ENCODE data around the gene ALAS1. TPM values are rescaled to one million over a fixed set of nuclear protein-coding genes. Genes with fewer than 3 reads are reported as not detected.

Gene ALAS1
- total and polyA plus RNA-seq, 9 of the 15 experiments (the other 6 are each of a cell fraction or from before 2014, with no cell fraction given): 21.4 to 49.5 (median 34.4) TPM

- TF ChIP-seq E4F1 (CRISPR knock-in tag; IDR thresholded peaks at IDR 0.05; ENCODE audit: borderline replicate concordance) (no peak), MYNN (IDR thresholded peaks at IDR 0.05) (no peak), MYNN (CRISPR knock-in tag; IDR thresholded peaks at IDR 0.05) (no peak), TRIM28 (IDR thresholded peaks at IDR 0.05) (no peak), PCBP2 (IDR thresholded peaks at IDR 0.05; ENCODE audit: low read depth, low read length, poor library complexity, severe bottlenecking) (no peak), ARHGAP35 (IDR thresholded peaks at IDR 0.05; ENCODE audit: partially characterized antibody) (no peak), ZNF780A (CRISPR knock-in tag; IDR thresholded peaks at IDR 0.05) (no peak), MTA3 (IDR thresholded peaks at IDR 0.05; ENCODE audit: borderline replicate concordance) (no peak; the same call in 1 of the 2 replicates), EGR1 (conservative IDR thresholded peaks at IDR 0.05) (no peak), ZNF282 (CRISPR knock-in tag; IDR thresholded peaks at IDR 0.05) (no peak), ZFP30 (CRISPR knock-in tag; IDR thresholded peaks at IDR 0.05; ENCODE audit: borderline replicate concordance) (no peak), ZNF318 (IDR thresholded peaks at IDR 0.05; ENCODE audit: borderline replicate concordance in 1 of 2, low read depth in 1 of 2) (no peak), USF2 (CRISPR knock-in tag; IDR thresholded peaks at IDR 0.05) (peak; percentile 53), HMBOX1 (IDR thresholded peaks at IDR 0.05) (0 out of 2 replicates have a peak, but pooled peaks have one; percentile 53)
Observed at GRCh38 chr3:52240059-52240885, 42.3 kb downstream of the ALAS1 start (continued).

All from K562 (cell line).